ENCODE measurements around the gene HOXC9. TPM values are rescaled to one million over a fixed set of nuclear protein-coding genes. Genes with fewer than 3 reads are reported as not detected.

The HOXC9 gene
- polyA plus RNA-seq, 1 of the 3 experiments (the other 2 are of a cell fraction): 1.9 TPM

GRCh38 chr12:54017027-54017788, 17.2 kb downstream of the HOXC9 start:
- under 1% methylated on average over 23 of the region's 24 CpGs for WGBS (ENCODE audit: low lambda C conversion rate)
- H3K36me3 ChIP-seq (replicated peaks in 1 of 2; ENCODE audit: control insufficient read depth in 1 of 2, insufficient read depth in 2 of 2, low read length in 1 of 2): no peaks in the 10 kb centered on the region
- H3K4me2 ChIP-seq: peak overlapping the region; percentile 99
- peak overlapping the region; percentile 94 for H2AFZ ChIP-seq (ENCODE audit: low read depth)
- H4K20me1 ChIP-seq (ENCODE audit: insufficient read depth): no peaks in the 10 kb centered on the region
- peaks cover 14% of the 10 kb centered on the region for H3F3A ChIP-seq (replicated peaks; ENCODE audit: insufficient read depth)
- H3K9me2 ChIP-seq: no peaks in the 10 kb centered on the region
- H3K79me2 ChIP-seq (ENCODE audit: insufficient read depth): peaks cover 10% of the 10 kb centered on the region; the same call in 1 of the 2 replicates
- ChIA-PET POLR2A (interaction anchor here (0.6 to 1.8 kb wide), 9 partner anchors 9 to 263 kb away, joined by 3 to 11 read pairs (median 3); partner anchors contain the start of genes CBX5, HNRNPA1, HOXC5 and HOXC6), CTCF (interaction anchor here (0.6 to 24.5 kb wide), 20 partner anchors 8 to 343 kb away, joined by 3 to 568 read pairs (median 4); partner anchors contain the start of genes HOXC10, HOXC4, HOXC5 and HOXC9)
- no peaks in the 10 kb centered on the region for H3K27me3 ChIP-seq (ENCODE audit: insufficient read depth)
- H3K4me1 ChIP-seq (ENCODE audit: control insufficient read depth in 1 of 2, insufficient read depth in 2 of 2, low read depth in 1 of 2, low read length in 1 of 2): peaks cover 7 to 36% of the 10 kb centered on the region in 2 experiments; a peak in 2 of 4 replicates
- peak overlapping the region; percentile 69 to 85 for H3K4me3 ChIP-seq (ENCODE audit: low read depth in 2 of 2, low read length in 1 of 2)
- H3K9ac ChIP-seq: peak overlapping the region; percentile 98
- TF ChIP-seq USF1 (IDR thresholded peaks at IDR 0.05; ENCODE audit: borderline replicate concordance, low read depth) (no peak), SMC3 (IDR thresholded peaks at IDR 0.05; ENCODE audit: low read depth, low read length) (no peak), TAF1 (IDR thresholded peaks at IDR 0.05; ENCODE audit: borderline replicate concordance, low read depth, low read length) (0 out of 2 replicates have a peak, but pooled peaks have one; percentile 2), FOXJ3 (CRISPR knock-in tag; IDR thresholded peaks at IDR 0.05) (no peak), NRF1 (IDR thresholded peaks at IDR 0.05; ENCODE audit: low read depth, low read length) (no peak), POLR2AphosphoS5 (IDR thresholded peaks at IDR 0.05; ENCODE audit: low read depth, low read length) (0 out of 2 replicates have a peak, but pooled peaks have one; percentile 0), GABPA (IDR thresholded peaks at IDR 0.05; ENCODE audit: low read depth) (no peak), MXI1 (IDR thresholded peaks at IDR 0.05; ENCODE audit: low read depth, low read length) (peak; percentile 18), YY1 (IDR thresholded peaks at IDR 0.05; ENCODE audit: low read depth) (no peak), MAX (IDR thresholded peaks at IDR 0.05; ENCODE audit: low read depth) (0 out of 2 replicates have a peak, but pooled peaks have one; percentile 4)
- H3K9me3 ChIP-seq: no peaks in the 10 kb centered on the region
- peak overlapping the region; percentile 89 to 99 for H3K27ac ChIP-seq (ENCODE audit: low read depth in 2 of 2, low read length in 1 of 2)
- DNase-seq: peak; percentile 71

- H3K4me3 ChIP-seq (ENCODE audit: low read depth in 2 of 2, low read length in 1 of 2): peak overlapping the region; percentile 69 to 85
- POLR2A ChIA-PET: interaction anchor here (0.6 to 1.8 kb wide), 9 partner anchors 10 to 262 kb away, joined by 3 to 11 read pairs (median 3); partner anchors contain the start of genes CBX5, HNRNPA1, HOXC5 and HOXC6
- H3K9ac ChIP-seq: peak overlapping the region; percentile 98
- H3F3A ChIP-seq (replicated peaks; ENCODE audit: insufficient read depth): peaks cover 9% of the 10 kb centered on the region
- H4K20me1 ChIP-seq (ENCODE audit: insufficient read depth): no peaks in the 10 kb centered on the region
- H2AFZ ChIP-seq (ENCODE audit: low read depth): peak overlapping the region; percentile 94
- H3K9me3 ChIP-seq: no peaks in the 10 kb centered on the region
- DNase-seq: peak; percentile 99
- H3K79me2 ChIP-seq (ENCODE audit: insufficient read depth): peaks cover 10% of the 10 kb centered on the region; the same call in 1 of the 2 replicates
- H3K36me3 ChIP-seq (replicated peaks in 1 of 2; ENCODE audit: control insufficient read depth in 1 of 2, insufficient read depth in 2 of 2, low read length in 1 of 2): no peaks in the 10 kb centered on the region
- peaks cover 7 to 36% of the 10 kb centered on the region in 2 experiments; a peak in 2 of 4 replicates for H3K4me1 ChIP-seq (ENCODE audit: control insufficient read depth in 1 of 2, insufficient read depth in 2 of 2, low read depth in 1 of 2, low read length in 1 of 2)
- WGBS (ENCODE audit: low lambda C conversion rate): 0% methylated on average over 6 of the region's 34 CpGs
- no peaks in the 10 kb centered on the region for H3K27me3 ChIP-seq (ENCODE audit: insufficient read depth)
- CTCF ChIA-PET: interaction anchor here (0.7 to 24.5 kb wide), 11 partner anchors 9 to 342 kb away, joined by 3 to 568 read pairs (median 6); partner anchors contain the start of genes HOXC5, HOXC9 and SMUG1
- peak overlapping the region; percentile 99 for H3K4me2 ChIP-seq
- peak overlapping the region; percentile 89 to 99 for H3K27ac ChIP-seq (ENCODE audit: low read depth in 2 of 2, low read length in 1 of 2)
- H3K9me2 ChIP-seq: no peaks in the 10 kb centered on the region
- TF ChIP-seq POLR2AphosphoS5 (IDR thresholded peaks at IDR 0.05; ENCODE audit: low read depth, low read length) (peak; percentile 76), NFIC (IDR thresholded peaks at IDR 0.05; ENCODE audit: borderline replicate concordance) (no peak), MAX (IDR thresholded peaks at IDR 0.05; ENCODE audit: low read depth) (0 out of 2 replicates have a peak, but pooled peaks have one; percentile 19), NRF1 (IDR thresholded peaks at IDR 0.05; ENCODE audit: low read depth, low read length) (peak; percentile 92), MXI1 (IDR thresholded peaks at IDR 0.05; ENCODE audit: low read depth, low read length) (no peak; the same call in 1 of the 2 replicates), ELF1 (IDR thresholded peaks at IDR 0.05) (peak; percentile 66), USF2 (IDR thresholded peaks at IDR 0.05; ENCODE audit: borderline replicate concordance, low read depth, low read length) (no peak), CHD2 (IDR thresholded peaks at IDR 0.05; ENCODE audit: low read length, partially characterized antibody) (peak; percentile 85), EP300 (IDR thresholded peaks at IDR 0.05; ENCODE audit: borderline replicate concordance in 1 of 2, low read depth in 1 of 2, low read length in 1 of 2) (peak in 1 of 2 experiments; percentile 30; a peak in 1 of 4 replicates), TAF1 (IDR thresholded peaks at IDR 0.05; ENCODE audit: borderline replicate concordance, low read depth, low read length) (peak; percentile 75; the same call in 1 of the 2 replicates), SMC3 (IDR thresholded peaks at IDR 0.05; ENCODE audit: low read depth, low read length) (no peak), GATA2 (CRISPR knock-in tag; IDR thresholded peaks at IDR 0.05) (no peak), REST (IDR thresholded peaks at IDR 0.05; ENCODE audit: low read depth, low read length) (no peak)
Measured at GRCh38 chr12:54017878-54018467, 18.0 kb downstream of the HOXC9 start.

Measured in SK-N-SH (cell line).